HEK293 (cell line): ENCODE measurements around the gene S1PR4.

Experiments
- CTCF ChIP-seq: fragments of 450-650 bp; formaldehyde crosslinking; IDR thresholded peaks from 2 replicates; pipeline ENCODE4 v1.5.1; 2016; ENCODE audit warnings: missing biosample characterization, missing genetic modification characterization
- TSHZ1 ChIP-seq: fragments of 450-650 bp; formaldehyde crosslinking; IDR thresholded peaks from 2 replicates; pipeline ENCODE4 v1.5.1; 2016; ENCODE audit warnings: missing biosample characterization, missing genetic modification characterization, borderline replicate concordance
- ZNF239 ChIP-seq: fragments of 450-650 bp; formaldehyde crosslinking; IDR thresholded peaks from 2 replicates; pipeline ENCODE4 v1.5.1; 2016; ENCODE audit warnings: missing biosample characterization, missing genetic modification characterization
- ZNF704 ChIP-seq: fragments of 450-650 bp; formaldehyde crosslinking; IDR thresholded peaks from 2 replicates; pipeline ENCODE4 v1.5.1; 2016; ENCODE audit warnings: missing biosample characterization, missing genetic modification characterization

- TF ChIP-seq CTCF (tag by site-specific recombination) (no peak), ZNF704 (tag by site-specific recombination) (no peak), TSHZ1 (tag by site-specific recombination) (no peak), ZNF239 (no peak)
These were observed 32.5 kb upstream of the S1PR4 start for GRCh38 chr19:3145909-3146676.
